Muscle layer of duodenum (tissue), 2 donors: ENCODE measurements around the gene TP53I3.

Source experiments
- H3K27ac ChIP-seq: one replicate; pipeline ENCODE4 v1.7.0; 2013; ENCODE audit warnings: mild to moderate bottlenecking, low read length
- H3K27me3 ChIP-seq: one replicate; pipeline ENCODE4 v1.7.0; 2013; ENCODE audit warnings: low read depth, mild to moderate bottlenecking, control low read depth, low read length
- H3K36me3 ChIP-seq, 2 donors: one replicate each; pipeline ENCODE4 v1.7.0; 2013; ENCODE audit warnings: low read length in 2 of 2, control low read depth in 1 of 2, mild to moderate bottlenecking in 1 of 2; ENCODE audit not compliant: insufficient read depth in 2 of 2, control insufficient read depth in 1 of 2
- H3K4me1 ChIP-seq, 2 donors: one replicate each; pipeline ENCODE4 v1.7.0; 2013; ENCODE audit warnings: low read length in 2 of 2, mild to moderate bottlenecking in 2 of 2, control low read depth in 1 of 2, moderate library complexity in 1 of 2; ENCODE audit not compliant: insufficient read depth in 2 of 2, control insufficient read depth in 1 of 2
- H3K4me3 ChIP-seq, 2 donors: one replicate each; pipeline ENCODE4 v1.7.0; 2013; ENCODE audit warnings: low read length in 2 of 2, low read depth in 1 of 2, mild to moderate bottlenecking in 1 of 2
- H3K9me3 ChIP-seq, 2 donors: one replicate each; pipeline ENCODE4 v1.7.0; 2013; ENCODE audit warnings: low read length in 2 of 2, control low read depth in 1 of 2, mild to moderate bottlenecking in 1 of 2; ENCODE audit not compliant: control insufficient read depth in 1 of 2
- donor health status: healthy.

Gene TP53I3

GRCh38 chr2:24076849-24077534 is 7.6 kb downstream of the TP53I3 start:
- H3K9me3 ChIP-seq: no peaks in the 10 kb centered on the region
- H3K36me3 ChIP-seq: peaks cover 23 to 32% of the 10 kb centered on the region in 2 donors
- no peaks in the 10 kb centered on the region for H3K27me3 ChIP-seq
- peak overlapping the region; percentile 94 to 96 for H3K4me3 ChIP-seq
- H3K4me1 ChIP-seq: peaks cover 0 to 17% of the 10 kb centered on the region in 2 donors
- H3K27ac ChIP-seq: peak overlapping the region; percentile 90

DNA sequence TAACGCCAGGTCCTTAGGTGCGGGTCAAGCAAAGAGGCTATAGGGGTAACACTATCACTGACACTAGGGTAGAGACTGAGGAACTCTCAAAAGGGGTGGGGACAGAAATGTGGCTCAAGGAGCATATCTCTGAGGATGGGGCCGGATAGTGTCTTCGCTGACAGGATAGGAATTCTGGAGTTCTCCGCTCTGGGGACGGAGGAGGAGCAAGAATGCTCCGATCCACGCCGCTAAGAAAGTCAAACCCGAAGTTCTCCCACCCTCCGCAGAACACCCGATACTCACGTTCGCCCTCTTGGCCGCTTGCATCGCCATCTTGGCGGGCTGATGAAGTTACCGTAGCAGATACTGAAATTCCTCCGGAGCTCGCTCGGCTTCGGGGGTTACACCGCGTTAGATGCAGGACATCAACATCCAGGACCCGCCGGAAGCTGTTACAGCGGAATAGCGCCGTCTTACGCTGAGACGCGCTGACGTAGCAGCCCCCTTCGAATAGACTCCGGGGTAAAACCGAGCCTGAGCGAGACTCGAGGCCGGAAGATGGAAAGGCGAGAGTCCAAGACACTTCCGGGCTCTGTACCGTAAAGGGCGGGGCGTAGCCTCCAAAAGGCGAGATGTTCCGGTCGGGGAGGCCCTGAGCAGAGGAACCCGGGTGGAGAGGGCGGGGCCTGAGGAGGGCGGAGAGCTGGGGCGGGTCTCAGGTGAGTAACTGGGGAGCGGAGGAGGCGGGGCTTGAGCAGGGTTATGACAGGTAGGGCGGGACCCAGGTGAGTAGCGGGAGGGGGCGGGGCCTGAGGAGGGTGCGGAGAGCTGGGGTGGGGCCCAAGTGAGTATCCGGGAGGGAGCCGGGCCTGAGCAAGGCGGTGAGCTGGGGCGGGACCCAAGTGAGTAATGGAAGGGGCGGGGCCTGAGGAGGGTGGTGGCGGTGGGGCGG is 8.5 kb downstream of the TP53I3 start, which contains the start of gene SF3B6:
TSS of gene SF3B6 (minus strand) at position 412 of the 934 bp plus-strand sequence. CDS start at position 315, 97 bp downstream.
- Histone ChIP-seq H3K4me1 (peaks cover 0 to 17% of the 10 kb centered on the region in 2 donors), H3K36me3 (peaks cover 20 to 27% of the 10 kb centered on the region in 2 donors), H3K4me3 (peak within 1 kb of the TSS; percentile 94 to 96)

GRCh38 chr2:24075259-24075658 is 9.4 kb downstream of the TP53I3 start:
- Histone ChIP-seq H3K4me1 (peaks cover 0 to 17% of the 10 kb centered on the region in 2 donors), H3K27me3 (no peaks in the 10 kb centered on the region), H3K27ac (peak overlapping the region; percentile 88), H3K4me3 (peak overlapping the region; percentile 94 to 96), H3K9me3 (no peaks in the 10 kb centered on the region), H3K36me3 (peaks cover 15 to 19% of the 10 kb centered on the region in 2 donors)

More for the DNA sequence above, 8.5 kb downstream of the TP53I3 start, which contains the start of gene SF3B6:
- H3K9me3 ChIP-seq: no peaks in the 10 kb centered on the region
- H3K27me3 ChIP-seq: no peaks in the 10 kb centered on the region
- peak within 1 kb of the TSS; percentile 90 for H3K27ac ChIP-seq

DNA sequence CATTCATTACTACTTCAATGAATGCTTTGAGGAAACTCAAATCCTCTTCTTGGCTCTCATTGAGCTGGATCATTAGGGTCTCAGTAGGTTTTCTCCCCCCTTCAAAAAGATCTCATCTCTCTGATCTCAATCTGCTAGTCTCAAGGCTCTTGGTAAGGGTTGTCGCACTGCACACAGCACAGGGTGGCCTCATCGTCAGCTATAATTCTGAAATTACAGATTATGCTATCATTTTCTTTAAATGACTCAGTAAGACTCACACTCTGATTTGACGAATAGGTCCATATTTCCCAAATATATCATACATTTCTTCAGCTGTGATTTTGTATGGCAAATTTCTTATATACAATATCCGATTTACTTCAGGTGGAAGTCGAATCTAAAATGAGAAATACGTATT is 10.8 kb downstream of the TP53I3 start:
- no peaks in the 10 kb centered on the region for H3K27me3 ChIP-seq
- H3K4me1 ChIP-seq: peaks cover 0 to 17% of the 10 kb centered on the region in 2 donors
- no peak overlapping the region for H3K4me3 ChIP-seq
- H3K9me3 ChIP-seq: no peaks in the 10 kb centered on the region
- no peak overlapping the region for H3K27ac ChIP-seq
- H3K36me3 ChIP-seq: peaks cover 18 to 20% of the 10 kb centered on the region in 2 donors

- H3K27me3 ChIP-seq: no peaks in the 10 kb centered on the region
- H3K27ac ChIP-seq: no peak overlapping the region
- peaks cover 20 to 32% of the 10 kb centered on the region in 2 donors for H3K36me3 ChIP-seq
- H3K9me3 ChIP-seq: no peaks in the 10 kb centered on the region
- no peak overlapping the region for H3K4me3 ChIP-seq
- H3K4me1 ChIP-seq: peaks cover 0 to 8% of the 10 kb centered on the region in 2 donors
Observed at GRCh38 chr2:24072259-24072658, 12.4 kb downstream of the TP53I3 start.

DNA sequence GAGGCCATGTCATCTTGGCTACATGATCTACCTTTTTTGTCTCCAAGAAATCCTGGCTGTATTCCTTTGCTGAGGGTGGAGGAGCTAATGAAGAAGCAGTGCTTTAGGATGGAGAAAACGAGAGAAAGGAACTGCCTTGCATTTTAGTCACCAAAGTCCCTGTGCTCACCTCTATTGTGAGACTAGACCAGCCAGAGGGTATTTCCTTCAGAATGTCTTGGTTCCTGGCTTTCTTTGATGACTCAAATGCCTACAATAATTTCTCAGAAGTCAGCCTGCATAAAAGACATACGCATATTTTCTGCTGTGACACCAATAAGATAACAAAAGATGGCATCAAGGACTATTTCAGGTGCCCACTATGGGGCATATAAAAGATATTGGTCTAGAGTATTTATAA is 19.3 kb downstream of the TP53I3 start:
- H3K27me3 ChIP-seq: no peaks in the 10 kb centered on the region
- H3K36me3 ChIP-seq: peaks cover 14 to 39% of the 10 kb centered on the region in 2 donors

GRCh38 chr2:24058564-24059271 is 25.9 kb downstream of the TP53I3 start:
- H3K27me3 ChIP-seq: no peaks in the 10 kb centered on the region
- no peak overlapping the region for H3K4me3 ChIP-seq
- H3K27ac ChIP-seq: no peak overlapping the region
- no peaks in the 10 kb centered on the region for H3K9me3 ChIP-seq
- H3K36me3 ChIP-seq: no peaks in the 10 kb centered on the region
- H3K4me1 ChIP-seq: no peaks in the 10 kb centered on the region

More for the DNA sequence above, 19.3 kb downstream of the TP53I3 start:
- H3K27ac ChIP-seq: no peak overlapping the region
- no peak overlapping the region for H3K4me3 ChIP-seq
- no peaks in the 10 kb centered on the region for H3K4me1 ChIP-seq
- no peaks in the 10 kb centered on the region for H3K9me3 ChIP-seq

DNA sequence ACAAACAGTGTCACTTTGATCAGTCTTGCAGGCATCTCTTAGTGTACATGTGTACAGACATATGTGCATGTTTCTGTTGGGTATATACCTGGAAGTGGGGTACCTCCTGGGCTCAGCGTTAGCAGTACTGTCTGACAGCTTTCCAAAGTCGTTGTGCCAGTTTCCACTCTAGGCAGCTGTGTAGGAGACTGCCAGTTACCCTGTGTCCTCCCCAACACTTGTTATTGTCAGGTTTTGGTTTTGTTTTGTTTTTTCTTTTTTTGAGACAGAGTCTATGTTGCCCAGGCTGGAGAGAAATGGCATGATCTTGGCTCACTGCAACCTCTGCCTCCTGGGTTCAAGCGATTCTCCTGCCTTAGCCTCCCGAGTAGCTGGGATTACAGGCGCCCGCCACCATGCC is 28.9 kb downstream of the TP53I3 start:
- Histone ChIP-seq H3K27me3 (no peaks in the 10 kb centered on the region), H3K4me3 (no peak overlapping the region), H3K4me1 (no peaks in the 10 kb centered on the region), H3K9me3 (no peaks in the 10 kb centered on the region), H3K36me3 (no peaks in the 10 kb centered on the region), H3K27ac (no peak overlapping the region)

- Histone ChIP-seq H3K4me3 (no peak overlapping the region), H3K27ac (no peak overlapping the region), H3K27me3 (no peaks in the 10 kb centered on the region)
Observed at GRCh38 chr2:24054366-24055010, 30.1 kb downstream of the TP53I3 start.

GRCh38 chr2:24052951-24053350 is 31.7 kb downstream of the TP53I3 start:
- Histone ChIP-seq H3K27me3 (no peaks in the 10 kb centered on the region), H3K4me3 (no peak overlapping the region), H3K36me3 (no peaks in the 10 kb centered on the region), H3K27ac (no peak overlapping the region), H3K9me3 (no peaks in the 10 kb centered on the region), H3K4me1 (peaks cover 0 to 7% of the 10 kb centered on the region in 2 donors)

More at GRCh38 chr2:24054366-24055010, 30.1 kb downstream of the TP53I3 start:
- Histone ChIP-seq H3K4me1 (no peaks in the 10 kb centered on the region), H3K9me3 (no peaks in the 10 kb centered on the region), H3K36me3 (no peaks in the 10 kb centered on the region)
